Mucosa of rectum (tissue), 2 donors: Measurements from ENCODE around the gene MAPKBP1.

Source experiments
- H3K27ac ChIP-seq, 2 donors: one replicate each; pipeline ENCODE4 v1.7.0; 2013; ENCODE audit warnings: inconsistent platforms in 2 of 2, low read depth in 2 of 2, low read length in 2 of 2
- H3K27me3 ChIP-seq, 2 donors: one replicate each; pipeline ENCODE4 v1.7.0; 2013; ENCODE audit warnings: low read length in 2 of 2; ENCODE audit not compliant: control insufficient read depth in 2 of 2, insufficient read depth in 2 of 2
- H3K36me3 ChIP-seq, 2 donors: one replicate each; pipeline ENCODE4 v1.7.0; 2013; ENCODE audit warnings: low read length in 2 of 2; ENCODE audit not compliant: control insufficient read depth in 2 of 2, insufficient read depth in 2 of 2
- H3K4me1 ChIP-seq, 2 donors: one replicate each; pipeline ENCODE4 v1.7.0; 2013; ENCODE audit warnings: low read length in 2 of 2, mild to moderate bottlenecking in 1 of 2; ENCODE audit not compliant: control insufficient read depth in 2 of 2, insufficient read depth in 2 of 2
- H3K4me3 ChIP-seq, 2 donors: one replicate each; pipeline ENCODE4 v1.7.0; 2013; ENCODE audit warnings: low read length in 2 of 2
- H3K9ac ChIP-seq, 2 donors: one replicate each; pipeline ENCODE4 v1.7.0; 2013; ENCODE audit warnings: low read length in 2 of 2, low read depth in 1 of 2, mild to moderate bottlenecking in 1 of 2
- H3K9me3 ChIP-seq, 2 donors: one replicate each; pipeline ENCODE4 v1.7.0; 2013; ENCODE audit warnings: low read length in 2 of 2; ENCODE audit not compliant: control insufficient read depth in 2 of 2
- donor health status: healthy.
- donor health status: Normal muscosa, but diverticular disease.

The MAPKBP1 gene

DNA sequence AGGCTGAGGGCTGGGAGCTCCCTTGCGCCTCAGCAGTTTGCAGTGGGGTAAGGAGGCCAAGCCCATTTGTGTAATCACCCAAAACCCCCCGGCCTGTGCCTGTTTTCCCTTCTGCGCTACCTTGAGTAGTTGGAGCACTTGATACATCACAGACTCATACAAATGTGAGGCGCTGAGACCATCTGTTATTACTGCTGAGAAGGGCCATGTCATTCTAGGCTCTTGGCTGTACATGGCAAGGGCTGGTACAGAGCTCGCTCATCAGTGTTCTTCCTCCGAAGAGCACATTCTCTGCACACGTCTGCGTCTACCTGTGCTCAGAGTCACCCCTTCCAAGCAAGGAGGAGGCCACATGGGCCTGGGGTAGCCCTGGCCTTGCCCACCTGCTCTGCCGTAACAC, 73.7 kb downstream of the MAPKBP1 start:
- no peaks in the 10 kb centered on the region for H3K27me3 ChIP-seq
- no peaks in the 10 kb centered on the region for H3K4me1 ChIP-seq
- H3K36me3 ChIP-seq, result peaks cover 21 to 25% of the 10 kb centered on the region in 2 donors
- H3K4me3 ChIP-seq, result no peak overlapping the region
- no peak overlapping the region for H3K27ac ChIP-seq
- H3K9ac ChIP-seq, result no peak overlapping the region
- H3K9me3 ChIP-seq, result no peaks in the 10 kb centered on the region

GRCh38 chr15:41848631-41849030, 74.3 kb downstream of the MAPKBP1 start:
- Histone ChIP-seq H3K4me1 (no peaks in the 10 kb centered on the region), H3K27me3 (no peaks in the 10 kb centered on the region), H3K4me3 (no peak overlapping the region), H3K9ac (no peak overlapping the region), H3K36me3 (peaks cover 21 to 25% of the 10 kb centered on the region in 2 donors), H3K27ac (no peak overlapping the region), H3K9me3 (no peaks in the 10 kb centered on the region)

DNA sequence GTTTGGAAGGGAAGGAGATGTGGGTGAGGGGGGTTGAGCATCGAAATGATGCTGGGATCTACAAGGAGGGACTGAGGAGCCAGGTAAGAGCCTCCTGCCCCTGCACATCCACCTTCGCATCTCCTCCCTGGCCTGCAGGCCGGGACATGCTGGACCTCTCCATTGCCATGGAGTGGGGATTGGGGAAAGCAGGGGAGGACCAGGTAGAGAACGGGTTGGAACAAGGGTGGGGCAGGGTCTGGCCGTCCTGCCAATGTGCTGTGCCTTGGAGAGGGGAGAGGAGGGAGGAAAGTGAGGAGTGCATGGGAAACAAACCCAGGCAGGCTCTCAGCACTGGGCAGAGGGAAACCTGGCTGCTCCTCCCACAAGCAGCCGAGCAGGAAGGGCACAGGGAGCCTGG, 74.9 kb downstream of the MAPKBP1 start:
- Histone ChIP-seq H3K36me3 (peaks cover 18 to 25% of the 10 kb centered on the region in 2 donors), H3K27ac (no peak overlapping the region), H3K9ac (no peak overlapping the region), H3K9me3 (no peaks in the 10 kb centered on the region), H3K4me1 (no peaks in the 10 kb centered on the region), H3K4me3 (no peak overlapping the region), H3K27me3 (no peaks in the 10 kb centered on the region)

DNA sequence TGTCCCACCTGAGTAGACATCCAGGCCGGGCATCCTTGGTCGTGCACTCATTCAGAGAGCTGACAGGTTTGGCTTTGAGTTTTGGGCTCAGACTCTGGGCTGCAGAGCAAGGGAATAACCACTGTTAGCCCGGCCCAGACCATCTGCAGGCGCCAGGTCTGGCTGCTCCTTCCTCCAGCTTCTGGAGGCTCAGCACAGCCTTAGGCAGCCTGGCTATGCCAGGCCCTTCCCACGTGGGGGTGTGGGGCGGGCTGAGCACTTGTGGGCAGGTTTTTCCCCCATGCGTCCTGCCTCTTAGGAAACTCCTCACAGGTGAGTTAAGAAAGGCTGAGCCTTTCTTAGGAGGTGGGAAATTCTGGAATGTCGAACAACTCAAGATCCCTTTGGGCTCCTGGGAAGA, 75.6 kb downstream of the MAPKBP1 start:
- Histone ChIP-seq H3K27ac (no peak overlapping the region), H3K4me3 (no peak overlapping the region)

GRCh38 chr15:41850482-41851166, 76.3 kb downstream of the MAPKBP1 start:
- no peaks in the 10 kb centered on the region for H3K4me1 ChIP-seq
- no peak overlapping the region for H3K4me3 ChIP-seq
- H3K36me3 ChIP-seq, result peaks cover 18 to 21% of the 10 kb centered on the region in 2 donors
- no peak overlapping the region for H3K27ac ChIP-seq
- no peak overlapping the region for H3K9ac ChIP-seq
- no peaks in the 10 kb centered on the region for H3K9me3 ChIP-seq
- H3K27me3 ChIP-seq, result no peaks in the 10 kb centered on the region

More for the DNA sequence above, 75.6 kb downstream of the MAPKBP1 start:
- Histone ChIP-seq H3K9me3 (no peaks in the 10 kb centered on the region), H3K9ac (no peak overlapping the region), H3K4me1 (no peaks in the 10 kb centered on the region), H3K36me3 (peaks cover 18 to 24% of the 10 kb centered on the region in 2 donors), H3K27me3 (no peaks in the 10 kb centered on the region)

DNA sequence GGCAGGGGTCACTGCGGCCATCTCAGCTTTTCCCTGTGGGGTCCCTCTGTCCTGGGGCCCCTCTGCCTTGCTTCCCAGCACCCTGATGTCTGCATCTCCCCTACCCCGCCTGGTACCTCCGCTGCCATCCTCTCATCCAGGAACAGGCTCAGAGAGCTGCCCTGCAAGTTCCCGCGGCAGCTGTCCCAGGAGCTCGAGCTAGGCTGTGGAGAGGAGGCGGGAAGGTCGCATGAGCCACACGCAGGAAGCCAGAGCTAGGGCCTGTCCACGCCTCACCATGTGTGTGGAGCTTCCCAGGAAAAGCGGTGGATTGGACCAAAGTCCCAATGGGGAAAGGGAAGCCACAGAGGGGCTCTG, 76.9 kb downstream of the MAPKBP1 start:
- H3K4me1 ChIP-seq, result no peaks in the 10 kb centered on the region
- no peaks in the 10 kb centered on the region for H3K27me3 ChIP-seq
- no peaks in the 10 kb centered on the region for H3K9me3 ChIP-seq
- no peak overlapping the region for H3K4me3 ChIP-seq
- H3K27ac ChIP-seq, result no peak overlapping the region
- H3K9ac ChIP-seq, result no peak overlapping the region
- peaks cover 18 to 20% of the 10 kb centered on the region in 2 donors for H3K36me3 ChIP-seq

- Histone ChIP-seq H3K9ac (no peak overlapping the region), H3K27me3 (no peaks in the 10 kb centered on the region), H3K4me1 (no peaks in the 10 kb centered on the region), H3K36me3 (peaks cover 13% of the 10 kb centered on the region in 2 donors), H3K9me3 (no peaks in the 10 kb centered on the region), H3K4me3 (no peak overlapping the region), H3K27ac (no peak overlapping the region)
Observed at GRCh38 chr15:41851755-41852370, 77.6 kb downstream of the MAPKBP1 start.

DNA sequence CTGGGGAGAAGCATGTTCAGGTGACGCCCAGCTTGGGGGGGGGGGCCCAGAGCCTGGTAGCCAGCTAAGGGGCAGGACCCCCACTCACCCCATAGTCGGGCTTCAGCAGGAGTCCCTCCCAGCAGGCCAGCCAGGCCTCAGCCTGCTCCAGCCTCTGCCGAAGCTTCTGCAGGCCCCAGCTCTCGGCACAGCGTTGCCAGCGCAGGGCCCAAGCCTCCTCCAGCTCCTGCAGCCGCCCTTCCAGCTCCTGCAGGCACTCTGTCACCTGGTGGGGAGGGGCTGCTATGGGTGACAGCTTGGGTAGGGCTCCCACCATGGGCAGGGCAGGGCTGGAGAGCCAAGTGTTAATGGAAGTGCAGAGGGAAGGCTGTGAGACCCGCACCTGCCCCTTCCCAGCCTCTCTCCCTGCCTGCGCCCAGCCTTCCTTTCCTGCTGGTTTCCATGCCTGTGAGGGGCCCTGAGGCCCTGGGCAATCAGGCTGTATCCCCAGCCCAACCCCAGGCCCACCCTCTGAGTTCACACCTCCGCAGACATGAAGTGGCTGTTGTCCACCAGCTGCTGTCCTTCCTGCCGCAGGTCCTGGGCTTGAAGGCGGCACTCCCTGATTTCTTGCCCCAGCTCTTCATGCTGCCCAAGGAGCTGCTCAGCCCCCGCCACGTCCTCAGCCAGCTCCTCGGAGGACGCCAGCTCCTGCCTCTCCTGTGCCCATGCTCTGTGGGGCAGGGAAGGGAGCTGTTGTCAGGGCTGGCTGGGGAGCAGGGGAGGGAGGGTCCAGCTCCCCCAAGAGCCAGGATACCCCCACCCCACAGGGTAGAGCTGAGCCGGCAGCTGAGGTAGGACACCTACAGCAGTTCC, 78.7 kb downstream of the MAPKBP1 start:
- no peak overlapping the region for H3K27ac ChIP-seq
- no peak overlapping the region for H3K9ac ChIP-seq

DNA sequence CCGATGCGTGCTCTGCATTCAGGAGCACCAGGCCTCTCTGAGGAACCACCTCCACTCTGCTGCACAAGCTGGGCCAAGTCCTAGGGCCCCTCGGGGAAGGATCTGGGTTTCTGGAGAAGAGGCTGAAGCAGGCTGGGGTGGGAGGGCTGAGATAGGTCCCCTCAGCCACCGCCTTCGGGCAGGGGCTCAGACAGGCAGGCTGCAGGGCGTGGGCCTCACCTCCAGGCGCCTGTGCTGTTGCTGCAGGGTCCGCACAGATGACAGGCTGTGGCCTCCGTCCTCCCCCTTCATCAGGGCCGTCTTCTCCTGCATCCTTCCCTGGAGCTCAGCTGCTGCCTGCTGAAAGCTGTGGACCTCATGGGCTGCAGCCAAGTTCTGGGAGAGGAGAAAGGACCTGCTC, 79.5 kb downstream of the MAPKBP1 start:
- H3K36me3 ChIP-seq, result no peaks in the 10 kb centered on the region
- no peaks in the 10 kb centered on the region for H3K9me3 ChIP-seq
- no peaks in the 10 kb centered on the region for H3K4me1 ChIP-seq
- H3K27ac ChIP-seq, result no peak overlapping the region
- no peak overlapping the region for H3K4me3 ChIP-seq
- H3K9ac ChIP-seq, result no peak overlapping the region
- no peaks in the 10 kb centered on the region for H3K27me3 ChIP-seq

More for the DNA sequence above, 78.7 kb downstream of the MAPKBP1 start:
- no peaks in the 10 kb centered on the region for H3K27me3 ChIP-seq
- H3K9me3 ChIP-seq, result no peaks in the 10 kb centered on the region
- peaks cover 4 to 7% of the 10 kb centered on the region in 2 donors for H3K36me3 ChIP-seq
- no peaks in the 10 kb centered on the region for H3K4me1 ChIP-seq
- H3K4me3 ChIP-seq, result no peak overlapping the region

- no peaks in the 10 kb centered on the region for H3K36me3 ChIP-seq
- H3K4me3 ChIP-seq, result no peak overlapping the region
- H3K27ac ChIP-seq, result no peak overlapping the region
- no peaks in the 10 kb centered on the region for H3K4me1 ChIP-seq
- no peaks in the 10 kb centered on the region for H3K9me3 ChIP-seq
- no peaks in the 10 kb centered on the region for H3K27me3 ChIP-seq
- H3K9ac ChIP-seq, result no peak overlapping the region
Observed at GRCh38 chr15:41854443-41854842, 80.2 kb downstream of the MAPKBP1 start.
